NCI-H748 (cell line): ENCODE data around the gene GPER1.
"Not testable (repeated sequence)": the region's sequence is repeated elsewhere in the genome, so short reads cannot be mapped to it uniquely, and the experiment has no call there.

Experiments used
- DNase-seq: peaks from one replicate; lab custom pipeline; 2025; ENCODE audit not compliant: unreplicated experiment; lab: John Stamatoyannopoulos, UW

The GPER1 gene

DNA sequence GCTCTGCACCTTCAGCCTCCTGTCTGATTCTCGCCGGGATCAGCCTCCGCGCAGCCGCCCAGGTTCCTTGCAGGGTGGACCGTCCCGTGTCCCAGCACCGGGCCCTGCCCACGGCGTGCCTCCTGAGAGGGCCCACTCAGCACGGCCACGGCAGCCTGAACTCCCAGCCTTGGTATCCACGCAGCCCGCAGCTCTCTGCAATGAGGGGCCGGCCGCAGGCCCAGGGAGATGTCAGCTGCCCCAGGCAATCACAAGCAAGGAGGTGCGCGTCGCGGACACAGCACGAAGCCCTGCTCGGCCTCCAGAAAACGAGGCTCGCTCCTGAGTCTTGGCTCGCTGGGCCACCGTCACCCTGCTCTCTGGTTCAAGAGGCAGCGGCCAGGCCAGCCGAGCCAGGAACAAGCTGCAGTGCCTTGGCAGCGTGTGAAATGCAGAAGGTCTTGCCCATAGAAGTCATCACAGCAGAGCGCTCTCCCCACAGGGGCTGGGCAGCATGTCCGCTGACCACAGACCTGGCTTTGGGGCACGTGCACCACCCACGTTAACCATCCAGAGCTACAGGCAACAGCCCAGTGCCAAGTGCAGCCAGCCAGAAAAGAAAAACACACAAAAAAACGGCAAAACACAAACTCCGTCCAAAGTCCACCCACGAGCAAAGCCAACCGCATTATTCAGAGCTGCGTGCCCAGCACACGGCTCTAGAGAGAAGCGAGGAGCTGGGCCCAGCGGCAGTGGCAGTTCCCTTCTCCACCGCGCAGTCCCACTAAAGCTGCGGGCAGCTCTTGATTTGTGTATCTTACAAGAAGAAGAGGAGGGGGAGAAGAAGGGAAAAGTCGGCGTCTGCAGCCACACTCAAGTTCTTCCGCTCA, 13.9 kb downstream of the GPER1 start:
- no peak for DNase-seq

DNA sequence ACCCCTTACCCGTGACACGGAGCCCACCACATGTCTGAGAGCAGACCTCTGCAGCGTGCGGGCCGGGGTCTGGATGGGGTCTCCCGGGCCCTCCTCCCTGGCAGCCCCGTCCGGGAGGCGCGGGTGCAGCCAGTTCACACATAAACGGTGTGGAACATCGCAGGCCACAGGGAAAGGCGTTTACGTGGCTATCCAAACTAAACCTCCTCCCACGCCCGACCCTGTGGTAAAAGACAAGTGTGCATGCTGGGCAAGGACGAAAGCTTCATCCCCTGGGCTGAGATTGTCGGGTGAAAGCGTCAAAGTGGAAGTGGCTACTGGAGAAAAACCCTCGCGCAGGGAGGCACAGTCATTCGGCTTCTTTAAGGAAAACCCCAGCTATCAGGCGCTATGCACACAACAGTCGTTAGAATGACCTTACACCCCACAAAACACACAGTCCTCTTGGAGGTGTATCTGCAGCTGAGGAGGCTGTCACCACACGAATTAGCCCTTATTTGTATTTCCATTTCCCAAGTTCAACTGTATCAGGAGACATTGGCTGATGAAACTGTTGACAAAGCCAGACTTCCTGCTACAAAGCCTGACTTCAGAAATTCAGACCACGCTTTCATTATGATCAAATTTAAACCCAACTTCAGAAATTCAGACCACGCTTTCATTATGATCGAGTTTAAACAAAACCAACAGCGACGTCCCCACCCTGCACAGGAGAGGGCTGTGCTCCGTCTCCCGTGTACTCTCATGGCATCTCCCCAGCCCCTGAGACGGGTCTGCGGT, 15.3 kb downstream of the GPER1 start:
- DNase-seq: no peak

DNA sequence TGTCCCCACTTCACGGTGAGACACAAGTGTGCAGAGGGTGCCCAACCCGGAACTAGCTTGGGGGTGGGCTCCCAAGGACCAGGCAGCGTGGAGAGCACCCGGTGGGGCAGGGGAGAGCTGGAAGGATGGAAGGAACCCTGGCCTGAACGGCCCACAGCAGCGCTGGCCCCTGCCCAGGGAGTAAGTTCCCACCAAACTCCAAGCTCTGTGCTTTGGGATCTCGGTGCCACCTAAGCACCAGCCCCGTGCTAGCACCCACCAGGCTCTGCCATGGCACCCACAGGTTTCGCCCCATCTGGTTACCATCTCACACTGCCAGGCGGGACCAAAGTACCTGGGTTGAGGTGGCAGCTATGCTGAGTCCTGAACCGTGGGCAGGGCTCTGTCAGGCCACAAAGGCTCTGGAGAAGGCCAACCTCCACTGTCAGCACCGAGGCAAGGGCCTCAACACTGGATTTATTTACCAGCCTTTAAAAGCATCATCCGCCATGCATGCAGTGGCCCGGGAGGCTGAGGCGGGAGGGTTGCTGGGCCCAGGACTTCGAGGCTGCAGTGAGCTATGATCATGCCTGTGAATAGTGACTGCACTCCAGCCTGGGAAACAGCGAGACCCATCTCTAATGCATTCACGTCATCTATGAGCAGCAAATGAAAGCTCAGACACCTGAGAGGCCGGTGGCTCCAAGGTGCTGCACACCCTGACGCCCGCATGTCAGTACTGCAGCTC, 16.0 kb downstream of the GPER1 start:
- no peak for DNase-seq

DNA sequence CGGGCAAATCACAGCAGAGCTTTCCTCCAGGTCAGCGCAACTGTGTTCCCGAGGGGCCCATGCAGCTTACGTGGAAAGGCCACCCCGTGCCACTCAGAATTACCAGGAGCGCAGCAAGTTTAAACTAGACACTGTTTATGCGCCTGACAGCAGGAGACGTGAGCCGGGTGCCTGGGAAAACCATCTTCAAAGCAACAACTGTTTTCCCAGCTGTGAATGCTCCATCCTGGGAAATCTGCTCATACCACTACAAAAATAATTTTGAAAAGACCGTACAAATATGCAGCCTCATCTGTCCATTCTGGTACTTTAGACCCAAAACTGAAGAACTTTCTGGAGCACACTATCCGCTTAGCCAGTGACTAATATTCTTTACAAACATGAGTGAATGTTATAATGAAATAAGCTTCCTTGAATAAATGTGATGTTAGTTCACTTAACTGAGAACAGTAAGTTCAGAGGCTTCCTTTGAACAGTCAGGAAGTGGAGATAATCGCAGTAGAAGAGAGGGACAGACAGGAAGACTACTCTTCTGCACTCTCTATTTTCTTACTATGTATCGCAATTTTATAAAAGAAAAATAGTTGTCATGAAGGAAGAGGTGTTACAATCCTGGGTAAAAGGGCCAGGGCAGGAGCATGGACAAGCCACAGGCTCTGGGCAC, 16.7 kb downstream of the GPER1 start:
- DNase-seq: no peak

DNA sequence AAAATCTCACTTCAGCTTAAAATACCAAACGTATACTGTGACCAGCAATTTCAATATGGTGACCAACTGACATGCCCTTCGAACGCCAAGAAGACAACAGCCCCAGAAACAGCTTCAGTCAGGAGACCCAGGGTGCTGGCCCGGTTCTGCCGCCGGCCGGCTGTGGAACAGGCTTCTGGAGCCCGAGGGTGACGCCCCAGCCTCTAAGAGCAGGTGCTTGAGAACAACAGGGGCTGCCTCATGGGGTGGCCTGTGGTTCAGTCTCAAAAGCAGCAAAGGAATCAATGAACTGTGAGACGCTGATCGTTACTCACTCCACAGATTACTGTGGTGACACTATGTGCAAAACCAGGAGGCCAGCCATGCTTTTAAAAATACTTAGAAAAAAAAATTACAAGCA, 17.3 kb downstream of the GPER1 start:
- no peak for DNase-seq

DNA sequence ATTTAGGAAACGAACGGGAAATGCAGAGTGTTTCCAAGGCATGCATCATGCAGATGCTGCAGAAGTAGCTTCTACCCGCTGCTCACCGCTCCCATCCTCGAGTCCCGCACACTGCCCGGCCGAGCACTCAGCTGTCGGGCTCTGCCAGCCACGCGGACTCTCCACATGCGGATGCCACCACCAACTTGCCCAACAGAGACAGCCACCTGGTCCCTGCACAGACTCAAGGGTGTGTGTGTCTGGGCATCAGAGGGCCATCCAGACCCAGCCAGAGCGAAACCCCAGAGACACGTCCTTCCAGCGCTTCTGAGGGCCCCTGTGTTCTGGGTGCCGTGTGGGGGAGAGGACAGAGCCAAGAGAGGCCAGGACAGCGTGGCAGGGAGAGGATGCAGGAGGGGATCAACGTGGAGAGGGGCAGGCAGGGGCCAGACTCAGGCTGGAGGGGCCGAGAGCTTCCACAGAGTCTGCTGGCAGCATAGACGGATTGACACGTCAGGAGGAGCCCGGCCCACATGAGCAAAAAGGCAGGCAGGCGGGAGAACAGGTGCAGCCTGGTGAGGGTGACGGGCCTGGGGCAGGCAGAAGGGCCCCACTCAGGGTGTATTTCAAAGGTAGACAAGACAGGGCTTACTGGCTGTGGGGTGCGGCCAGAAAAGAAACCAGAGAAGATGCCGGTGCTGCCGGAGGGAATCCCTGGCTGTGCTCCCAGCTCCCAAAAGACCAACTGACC, 18.3 kb downstream of the GPER1 start:
- DNase-seq: no peak

DNA sequence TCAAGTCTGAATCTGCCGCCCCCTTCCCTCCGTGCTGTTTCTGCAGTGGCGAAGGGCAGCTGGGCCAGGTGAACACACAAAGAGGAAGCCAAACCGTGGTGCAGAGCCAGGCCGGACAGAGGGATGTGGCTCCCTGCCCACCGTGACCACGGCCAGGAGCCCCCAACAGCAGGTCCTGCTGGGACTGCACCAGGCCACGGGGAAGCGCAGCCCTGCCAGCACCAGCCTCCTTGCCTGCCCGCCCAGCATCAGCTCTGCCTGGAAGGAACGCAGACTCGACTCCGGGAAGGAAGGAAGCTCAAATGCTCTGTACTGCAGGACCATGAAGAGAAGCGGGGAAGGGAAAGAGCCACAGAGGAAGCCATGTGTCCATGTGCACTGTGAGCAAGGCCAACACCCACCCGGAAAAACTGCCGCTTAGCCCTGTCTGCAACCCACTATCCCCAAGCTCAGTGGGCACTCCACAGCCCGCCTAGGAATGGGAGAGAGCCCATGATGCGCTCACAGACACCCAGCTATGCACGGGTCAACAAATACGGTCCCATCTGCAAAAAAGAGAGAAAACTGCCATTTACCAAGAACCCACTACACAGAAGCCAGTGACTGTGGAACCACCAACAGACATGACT, 19.0 kb downstream of the GPER1 start:
- no peak for DNase-seq

DNA sequence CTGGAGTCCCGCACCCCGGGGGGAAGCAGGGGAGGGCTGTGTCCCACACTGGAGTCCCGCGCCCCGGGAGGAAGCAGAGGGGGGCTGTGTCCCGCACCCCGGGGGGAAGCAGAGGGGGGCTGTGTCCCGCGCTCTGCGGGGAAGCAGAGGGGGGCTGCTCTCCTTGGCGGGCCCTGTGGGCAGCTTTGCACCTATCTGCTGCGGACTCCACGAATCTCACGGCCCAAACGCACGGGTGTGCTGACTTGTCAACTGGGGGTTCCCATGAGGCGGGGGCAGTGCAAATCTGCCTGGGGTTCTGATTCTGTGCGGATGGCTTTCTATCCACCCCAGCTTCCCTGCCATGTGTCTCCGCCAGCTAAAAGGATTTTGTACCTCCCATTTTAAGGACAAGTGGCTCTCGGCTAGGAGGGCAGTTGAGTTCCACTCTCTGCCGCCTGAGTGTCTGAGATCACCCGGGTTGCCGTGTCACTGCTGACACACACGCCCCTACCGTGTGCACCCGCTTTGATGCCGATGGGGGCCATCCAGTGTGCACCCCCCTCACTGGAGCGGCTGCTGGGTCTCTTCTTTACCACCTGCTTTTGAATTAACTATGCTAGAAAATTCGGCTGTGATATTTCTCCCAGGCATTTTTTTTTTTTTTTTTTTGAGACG, 20.5 kb downstream of the GPER1 start:
- no peak for DNase-seq

DNA sequence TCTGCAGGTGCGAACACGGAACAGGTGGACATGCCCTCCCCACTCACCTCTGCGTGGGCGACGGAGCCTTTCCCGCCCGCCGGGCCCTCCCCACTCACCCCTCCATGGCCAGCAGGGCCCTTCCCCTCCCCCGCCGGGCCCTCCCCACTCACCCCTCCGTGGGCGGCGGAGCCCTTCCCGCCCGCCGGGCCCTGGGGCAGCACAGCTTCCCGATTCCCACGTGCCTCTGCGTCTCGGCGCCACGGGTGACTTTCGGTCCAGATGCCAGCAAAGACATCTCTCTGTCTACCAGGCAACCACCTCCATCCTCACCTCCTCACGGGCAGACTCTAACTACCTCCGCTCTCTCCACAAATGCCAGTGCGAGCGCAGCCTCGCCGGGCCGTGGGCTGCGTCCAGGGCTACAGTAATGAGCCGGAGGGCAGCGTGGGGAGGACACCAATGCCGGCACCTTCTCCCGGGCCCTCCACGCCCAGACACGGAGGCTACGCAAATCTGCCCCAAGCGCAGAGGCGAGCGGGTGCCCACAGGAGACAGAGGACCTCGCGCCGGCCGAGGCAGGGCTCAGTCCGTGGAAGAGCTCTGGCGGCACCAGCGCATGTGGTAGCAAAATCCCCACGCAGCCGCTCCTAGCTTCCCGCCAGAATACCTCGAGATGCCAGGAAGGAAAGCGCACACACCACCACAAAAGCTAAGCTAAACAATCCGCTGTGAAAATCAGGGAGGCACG, 21.8 kb downstream of the GPER1 start:
- DNase-seq: no peak

DNA sequence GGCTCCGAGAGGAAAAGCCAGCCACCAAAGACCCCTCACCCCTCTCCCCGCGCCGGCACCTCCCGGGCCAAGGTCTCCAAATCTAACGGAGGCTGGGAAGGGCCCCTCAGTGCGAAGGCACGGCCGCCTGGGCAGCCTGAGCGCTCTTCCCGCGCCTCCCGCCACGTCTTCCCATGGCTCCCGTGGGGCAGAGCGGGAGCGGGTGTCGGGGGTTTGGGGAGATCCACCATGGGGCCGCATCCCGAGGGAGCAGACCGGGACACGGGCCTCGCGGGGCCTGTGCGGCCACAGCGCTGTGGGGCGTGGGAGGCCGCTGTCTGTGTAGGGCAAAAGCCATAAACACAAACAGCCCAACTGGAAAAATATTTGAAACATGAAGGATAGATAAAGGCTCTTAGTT, 22.4 kb downstream of the GPER1 start:
- no peak for DNase-seq

DNA sequence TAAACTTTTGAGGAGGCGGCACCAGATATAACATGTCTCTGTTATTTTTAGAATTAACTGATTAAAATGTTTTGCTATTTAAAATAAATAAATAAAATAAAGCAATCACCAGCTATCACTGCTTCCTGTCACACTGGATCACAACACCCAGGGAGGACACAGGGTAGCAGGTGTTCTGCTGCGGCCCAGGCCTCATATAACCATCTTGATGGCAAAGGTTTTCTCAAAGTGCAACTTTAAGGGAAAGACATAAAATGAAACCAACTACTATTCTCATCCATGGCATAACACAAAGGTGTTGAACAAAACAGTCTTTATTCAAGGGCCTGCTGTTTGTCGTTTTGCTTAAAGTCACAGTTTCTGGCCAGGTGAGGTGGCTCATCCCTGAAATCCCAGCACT, 23.2 kb downstream of the GPER1 start:
- DNase-seq: no peak

DNA sequence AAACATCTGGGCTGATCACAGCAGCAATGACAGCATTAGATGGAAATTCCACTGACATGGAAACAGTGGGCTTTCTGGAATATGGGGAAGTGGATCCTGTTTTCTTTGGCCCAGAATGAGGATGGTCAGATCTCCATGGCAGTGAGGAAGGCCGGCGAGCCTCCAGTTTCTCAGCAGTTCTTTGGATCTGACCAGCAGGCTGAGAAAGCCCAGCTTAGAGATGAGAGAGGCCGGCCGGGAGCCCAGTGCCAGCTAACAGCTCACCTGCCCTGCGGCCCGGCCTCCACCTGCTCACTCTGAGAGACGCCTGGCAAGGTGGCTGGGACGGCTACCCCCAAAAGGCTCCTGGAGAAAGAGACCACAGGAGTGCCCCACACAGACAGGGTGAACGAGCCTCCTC, 24.2 kb downstream of the GPER1 start:
- DNase-seq: no peak

DNA sequence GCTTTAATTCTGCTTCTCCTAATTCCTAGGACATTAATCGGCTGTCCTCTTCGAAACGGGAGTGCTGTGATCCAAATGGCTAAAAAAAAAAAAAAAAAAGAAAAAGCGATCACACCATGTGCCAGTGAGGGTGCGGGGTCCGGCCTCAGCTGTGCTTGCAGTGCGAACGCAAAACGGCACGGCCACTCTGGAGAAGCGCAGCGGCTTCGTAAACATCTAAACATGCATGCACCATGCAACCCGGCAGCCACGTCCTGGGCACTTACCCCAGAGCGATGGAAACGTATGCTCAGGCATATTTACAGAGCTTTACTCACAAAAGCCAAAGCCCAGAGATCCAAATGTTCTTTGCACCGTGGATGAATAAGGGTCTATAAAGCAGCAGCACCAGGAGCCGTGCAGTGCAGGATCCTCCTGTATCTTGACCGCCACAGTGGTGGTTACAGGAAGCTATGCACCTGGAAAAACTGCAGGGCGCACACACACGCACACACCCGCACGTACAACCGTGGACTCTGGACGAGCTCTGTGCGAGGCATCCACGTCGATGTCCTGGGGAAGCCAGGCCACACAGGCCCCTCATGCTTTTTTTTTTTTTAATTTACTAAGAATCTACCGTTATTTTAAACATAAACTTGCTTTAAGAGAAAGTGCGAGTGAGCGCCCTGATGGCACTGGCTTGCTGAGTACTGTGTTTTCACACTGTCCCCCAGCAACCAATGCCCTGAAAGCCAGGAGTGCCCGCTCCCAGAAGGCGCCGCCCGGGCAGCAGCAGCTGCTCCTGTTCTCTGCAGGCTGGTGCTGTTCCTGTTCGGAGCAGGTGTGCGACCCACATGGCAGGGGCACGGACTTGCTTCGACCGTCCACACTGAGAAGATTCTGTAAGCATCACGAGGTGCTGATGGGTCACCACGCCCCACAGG, 25.0 kb downstream of the GPER1 start:
- DNase-seq: no peak

DNA sequence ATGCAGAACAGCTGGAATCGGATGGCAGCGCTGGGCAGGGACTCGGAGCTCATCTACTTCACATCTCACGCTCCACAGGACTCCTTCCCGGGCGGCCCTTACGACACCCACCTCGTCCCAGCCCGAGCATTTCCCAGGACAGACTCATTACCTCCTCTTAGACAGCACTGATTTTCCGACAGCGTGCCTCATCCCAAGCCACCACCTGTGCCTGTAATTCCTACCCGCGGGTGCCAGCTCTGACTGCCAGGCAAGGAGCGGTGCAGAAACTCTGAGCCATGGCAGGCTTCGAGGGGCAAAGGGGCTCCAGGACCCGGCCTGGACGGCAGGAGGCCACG, 25.6 kb downstream of the GPER1 start:
- DNase-seq: no peak

DNA sequence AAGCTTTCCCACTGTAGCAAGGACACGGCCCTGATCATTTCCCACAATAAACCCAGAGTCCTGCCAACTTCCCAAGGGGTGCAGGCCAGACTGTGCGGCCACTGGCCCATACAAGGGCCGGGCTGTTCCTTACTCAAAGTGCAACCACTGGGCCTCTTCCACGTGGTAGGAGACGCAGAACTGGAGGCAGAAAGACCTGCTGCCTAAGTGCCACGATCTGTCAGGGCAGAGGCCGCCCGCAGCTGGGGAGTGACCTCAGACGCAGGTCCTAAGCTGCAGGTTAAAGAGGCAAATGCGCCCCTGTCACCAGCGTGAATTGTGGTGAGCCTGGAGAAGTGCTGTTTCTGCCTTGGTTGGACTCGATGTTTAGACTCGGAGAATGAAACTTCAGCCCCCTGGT, 26.2 kb downstream of the GPER1 start:
- DNase-seq: no peak

DNA sequence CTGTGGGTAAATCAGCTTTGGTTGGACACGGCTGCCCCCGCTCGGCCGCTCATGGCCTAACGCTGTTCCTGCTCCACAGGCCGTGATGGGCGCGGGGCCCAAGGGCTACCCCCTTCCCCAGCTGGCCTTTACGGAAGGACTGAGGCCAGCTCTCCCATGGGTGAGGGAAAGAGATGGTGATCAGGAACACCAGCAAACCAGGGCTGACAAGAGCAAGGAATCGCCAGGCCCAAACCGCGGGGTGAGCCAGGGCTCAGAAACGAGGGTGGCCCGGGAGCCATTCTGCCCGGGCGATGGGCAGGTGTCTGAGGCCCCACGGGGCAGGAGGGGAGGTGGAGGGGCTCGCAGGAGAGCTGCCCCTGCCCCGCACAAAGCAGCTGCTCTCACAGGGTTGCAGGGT, 26.6 kb downstream of the GPER1 start:
- no peak for DNase-seq

DNA sequence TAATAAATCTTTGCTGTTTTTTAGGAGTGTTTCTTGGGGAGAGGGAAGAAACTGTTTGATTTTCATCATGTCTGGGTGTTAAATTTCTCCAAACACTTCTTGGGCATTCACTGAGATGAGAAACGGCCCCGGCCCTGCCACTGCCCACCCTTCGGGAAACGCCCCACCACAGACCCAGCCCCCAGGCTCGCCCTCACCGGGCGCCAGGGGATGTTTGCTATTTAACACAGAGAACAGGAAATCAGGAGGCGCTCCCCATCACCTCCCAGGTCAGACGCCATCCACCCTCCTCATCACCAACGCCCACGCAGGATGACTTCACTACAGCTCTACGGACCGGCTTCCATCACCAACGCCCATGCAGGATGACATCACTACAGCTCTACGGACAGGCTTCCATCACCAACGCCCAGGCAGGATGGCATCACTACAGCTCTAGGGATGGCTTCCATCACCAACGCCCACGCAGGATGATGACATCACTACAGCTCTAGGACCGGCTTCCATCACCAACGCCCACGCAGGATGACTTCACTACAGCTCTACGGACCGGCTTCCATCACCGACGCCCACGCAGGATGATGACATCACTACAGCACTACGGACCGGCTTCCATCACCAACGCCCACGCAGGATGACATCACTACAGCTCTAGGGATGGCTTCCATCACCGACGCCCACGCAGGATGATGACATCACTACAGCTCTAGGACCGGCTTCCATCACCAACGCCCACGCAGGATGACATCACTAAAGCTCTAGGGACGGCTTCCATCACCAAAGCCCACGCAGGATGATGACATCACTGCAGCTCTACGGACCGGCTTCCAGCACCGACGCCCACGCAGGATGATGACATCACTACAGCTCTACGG, 27.5 kb downstream of the GPER1 start:
- not testable (repeated sequence) for DNase-seq
